Measurements from ENCODE around the gene PRPF39.

Gene PRPF39

GRCh38 chr14:45082420-45082819 lies 1.5 kb upstream of the PRPF39 start:
- DNase-seq: no peak

DNA sequence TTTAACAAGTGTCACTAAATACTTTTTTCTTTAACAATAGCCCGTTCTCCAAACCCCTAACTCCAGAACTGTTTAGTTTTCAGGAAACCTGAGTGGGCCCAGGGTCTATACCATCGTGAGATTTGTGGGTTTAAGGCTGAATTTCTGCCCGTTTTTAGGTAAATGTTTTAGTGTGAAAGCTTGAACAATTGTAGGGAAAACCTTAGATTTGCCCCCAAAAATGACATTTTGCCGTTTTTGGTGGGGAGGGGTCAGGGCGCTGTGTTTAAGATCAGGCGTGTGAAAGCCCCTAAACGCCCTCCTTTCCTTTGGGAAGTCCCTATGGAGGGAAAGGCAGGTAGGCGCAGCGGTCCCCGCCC lies 320 bp upstream of the PRPF39 start:
- no peak for DNase-seq

DNA sequence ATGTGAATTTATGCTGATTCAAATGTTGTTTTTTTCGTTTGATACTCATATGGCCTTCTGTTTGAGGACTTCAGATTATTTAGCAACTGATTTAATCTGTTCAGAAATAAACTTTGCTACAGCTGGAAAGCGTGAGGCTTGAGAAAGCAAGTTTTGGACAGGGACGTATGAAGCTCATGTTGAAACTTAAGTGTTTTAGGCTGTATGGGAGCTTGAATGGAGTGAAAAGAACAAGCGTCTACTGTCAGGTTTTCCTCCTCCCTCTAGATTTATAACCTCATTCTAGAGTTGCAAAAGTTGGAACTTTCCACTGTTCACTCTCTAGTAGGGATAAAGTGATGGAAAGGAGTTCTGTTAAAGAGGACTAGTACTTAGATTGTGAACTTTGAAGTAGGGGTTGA lies 1.0 kb downstream of the PRPF39 start:
- DNase-seq: peak; percentile 3

DNA sequence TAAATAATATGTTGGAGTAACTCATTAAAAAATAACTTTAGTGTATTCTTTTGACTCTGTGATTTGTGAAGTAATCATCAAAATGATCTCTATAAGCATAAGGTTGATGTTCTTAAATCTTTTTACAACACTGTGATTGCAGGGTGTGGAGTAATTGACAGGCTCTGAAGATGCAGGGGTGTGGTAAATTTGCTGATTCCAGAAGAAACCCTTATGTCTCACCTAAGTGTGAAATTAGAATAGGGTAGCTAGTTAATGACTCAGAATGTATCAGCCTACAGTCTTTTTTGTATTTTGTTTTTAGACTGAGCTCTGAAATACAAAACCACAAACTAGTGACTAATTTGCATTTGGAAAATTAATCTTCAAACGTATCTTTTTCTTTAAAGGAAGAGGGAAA lies 5.9 kb downstream of the PRPF39 start:
- DNase-seq: peak; percentile 19

DNA sequence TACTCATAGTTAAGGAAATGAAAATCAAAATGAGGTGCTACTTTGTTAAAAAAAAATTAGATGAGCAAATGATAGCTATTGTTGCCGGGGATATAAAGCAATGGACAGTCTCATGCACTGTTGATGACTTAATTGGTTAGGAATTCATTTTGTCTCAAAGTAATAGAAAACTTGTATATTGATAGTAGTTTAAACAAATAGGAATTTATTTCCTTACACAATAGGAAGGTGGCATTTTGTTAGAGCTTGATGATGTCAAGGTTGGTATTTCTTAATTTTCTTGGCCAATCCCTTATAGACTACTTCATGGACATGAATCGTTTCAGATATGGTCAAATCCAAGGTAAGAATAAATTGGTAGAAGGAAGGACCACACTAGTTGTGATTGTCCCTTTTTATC lies 7.8 kb downstream of the PRPF39 start:
- DNase-seq: peak; percentile 33

- no peak for DNase-seq
These were observed 10.4 kb downstream of the PRPF39 start for GRCh38 chr14:45094275-45094674.

- DNase-seq: no peak
These were observed 11.2 kb downstream of the PRPF39 start for GRCh38 chr14:45095143-45095542.

- DNase-seq: no peak
These were observed 12.3 kb downstream of the PRPF39 start for GRCh38 chr14:45096218-45096617.

GRCh38 chr14:45103806-45104205 lies 19.9 kb downstream of the PRPF39 start:
- DNase-seq: no peak

GRCh38 chr14:45104561-45104960 lies 20.6 kb downstream of the PRPF39 start:
- DNase-seq: no peak

DNA sequence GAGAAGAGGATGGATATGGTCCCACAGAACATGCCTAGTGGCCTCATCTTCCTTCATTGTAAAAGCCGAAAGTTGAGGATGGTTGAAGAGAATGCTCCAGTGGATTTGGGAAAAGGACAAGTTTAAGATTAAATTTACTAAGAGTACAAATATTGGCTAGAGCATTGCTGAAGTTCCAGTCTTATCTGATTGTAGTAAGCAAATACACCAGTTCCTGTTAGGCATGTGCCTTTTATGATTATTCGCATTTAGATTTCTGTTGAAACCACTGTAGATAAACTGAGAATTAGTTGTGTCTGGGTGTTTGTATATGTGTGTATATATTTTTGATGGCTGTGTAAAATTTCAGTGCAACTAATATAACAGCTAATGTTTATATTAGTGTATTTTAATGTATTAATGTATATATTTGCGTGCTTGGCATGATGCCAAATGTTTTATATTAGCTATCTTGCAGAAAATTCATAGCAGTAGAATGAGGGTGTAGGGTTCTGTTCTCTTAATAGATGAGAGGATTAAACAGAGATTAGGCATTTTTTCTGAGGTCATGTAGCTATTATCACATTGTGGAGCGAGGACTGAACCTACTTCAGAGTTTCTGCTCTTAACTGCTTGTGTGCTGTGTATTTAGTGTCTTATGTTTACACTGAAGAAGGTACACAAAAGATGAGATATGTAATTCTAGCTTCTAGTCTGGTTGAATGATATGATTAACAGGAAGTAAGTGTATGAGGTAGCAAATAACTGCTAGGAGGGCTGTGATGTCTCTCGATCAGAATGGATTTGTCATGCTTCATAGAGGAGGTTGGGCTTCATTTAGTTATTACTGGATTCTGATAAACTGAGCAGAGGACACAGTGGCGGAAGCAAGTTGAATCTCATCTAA lies 29.2 kb downstream of the PRPF39 start:
- DNase-seq: no peak

DNA sequence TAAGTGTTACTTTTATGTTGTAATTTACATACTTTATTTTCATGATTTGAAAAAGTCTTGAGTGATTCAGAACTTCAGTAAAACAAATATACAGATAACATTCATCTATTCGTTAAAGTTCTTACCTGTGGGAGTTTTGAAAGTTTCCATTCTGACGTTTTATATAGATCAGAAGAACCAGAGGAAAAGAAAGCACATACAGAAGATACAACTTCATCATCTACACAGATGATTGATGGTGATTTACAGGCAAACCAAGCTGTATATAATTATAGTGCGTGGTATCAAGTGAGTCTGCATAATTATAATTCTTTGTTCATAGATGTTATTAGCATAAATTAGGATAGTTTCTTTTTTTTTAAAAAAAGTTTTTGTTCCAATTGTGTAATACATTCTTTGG lies 30.4 kb downstream of the PRPF39 start:
- no peak for DNase-seq

- DNase-seq: no peak
These were observed 34.7 kb downstream of the PRPF39 start for GRCh38 chr14:45118594-45118993.

DNA sequence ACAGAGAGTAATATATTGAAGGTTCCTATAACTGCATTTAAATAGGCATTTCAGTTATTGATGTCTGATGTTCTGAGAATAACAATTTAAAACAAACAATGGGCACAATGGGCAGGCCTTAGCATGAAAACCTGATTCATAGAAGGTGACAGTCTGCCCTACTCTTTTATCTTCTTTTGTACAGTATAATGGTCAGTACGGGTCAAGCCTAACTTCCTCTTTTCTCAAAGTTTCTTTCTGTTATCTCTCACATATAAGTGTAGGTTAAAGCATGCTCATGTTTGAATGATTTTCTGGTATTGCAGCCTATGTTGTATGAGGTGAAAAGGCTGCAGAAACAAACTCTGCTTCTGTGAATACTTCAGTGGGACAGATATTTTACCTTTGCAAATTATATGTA lies 36.2 kb downstream of the PRPF39 start:
- DNase-seq: no peak

- no peak for DNase-seq
These were observed 39.4 kb downstream of the PRPF39 start for GRCh38 chr14:45123271-45123670.

GRCh38 chr14:45125754-45126153 lies 41.8 kb downstream of the PRPF39 start:
- DNase-seq: no peak

DNA sequence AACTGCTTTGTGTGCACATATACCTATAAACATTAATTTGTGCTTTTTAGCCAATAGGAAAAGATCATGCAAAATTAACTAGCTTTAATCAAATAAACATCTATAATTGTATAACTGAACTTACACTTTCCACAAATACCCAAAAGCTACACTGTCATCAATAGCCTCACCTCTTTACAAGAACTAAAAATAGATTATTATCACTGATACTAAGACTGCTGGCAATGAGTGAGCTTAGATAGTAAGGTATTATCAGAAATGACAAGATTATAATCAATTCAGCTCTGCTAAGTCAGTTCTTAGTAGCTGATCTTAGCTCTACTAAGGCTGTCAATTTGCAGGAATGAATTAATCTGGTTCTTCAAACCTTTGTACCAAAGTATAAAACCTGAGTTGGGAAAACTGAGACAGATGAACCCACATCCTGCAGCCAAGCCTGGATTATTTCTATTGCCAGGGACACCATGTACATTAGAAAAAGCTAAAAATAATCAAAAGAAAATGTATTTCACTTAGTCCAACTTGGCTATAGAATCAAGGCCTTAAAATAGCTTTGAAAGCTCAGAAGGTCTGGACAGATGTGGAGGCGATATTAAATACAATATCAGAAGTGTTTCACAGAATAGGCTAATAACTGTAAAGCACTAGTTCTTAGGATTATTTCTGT lies 45.2 kb downstream of the PRPF39 start:
- no peak for DNase-seq

DNA sequence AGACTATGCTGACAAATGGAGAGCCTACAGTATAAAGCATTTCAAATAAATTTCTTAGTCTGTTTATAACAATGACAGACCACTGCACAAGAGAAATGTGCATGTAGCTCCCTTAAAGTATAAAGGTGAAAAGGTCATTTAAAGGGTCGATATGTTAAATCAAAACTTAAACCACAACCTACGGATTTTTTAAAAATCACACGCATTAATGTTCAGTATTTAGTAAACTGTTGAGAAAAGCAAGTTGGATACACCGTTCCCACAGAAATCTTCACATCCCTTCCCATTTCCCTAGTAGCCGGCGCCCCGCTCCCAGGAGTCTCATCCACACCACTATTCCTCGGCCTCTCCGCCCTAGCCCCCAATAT lies 49.8 kb downstream of the PRPF39 start:
- no peak for DNase-seq

DNA sequence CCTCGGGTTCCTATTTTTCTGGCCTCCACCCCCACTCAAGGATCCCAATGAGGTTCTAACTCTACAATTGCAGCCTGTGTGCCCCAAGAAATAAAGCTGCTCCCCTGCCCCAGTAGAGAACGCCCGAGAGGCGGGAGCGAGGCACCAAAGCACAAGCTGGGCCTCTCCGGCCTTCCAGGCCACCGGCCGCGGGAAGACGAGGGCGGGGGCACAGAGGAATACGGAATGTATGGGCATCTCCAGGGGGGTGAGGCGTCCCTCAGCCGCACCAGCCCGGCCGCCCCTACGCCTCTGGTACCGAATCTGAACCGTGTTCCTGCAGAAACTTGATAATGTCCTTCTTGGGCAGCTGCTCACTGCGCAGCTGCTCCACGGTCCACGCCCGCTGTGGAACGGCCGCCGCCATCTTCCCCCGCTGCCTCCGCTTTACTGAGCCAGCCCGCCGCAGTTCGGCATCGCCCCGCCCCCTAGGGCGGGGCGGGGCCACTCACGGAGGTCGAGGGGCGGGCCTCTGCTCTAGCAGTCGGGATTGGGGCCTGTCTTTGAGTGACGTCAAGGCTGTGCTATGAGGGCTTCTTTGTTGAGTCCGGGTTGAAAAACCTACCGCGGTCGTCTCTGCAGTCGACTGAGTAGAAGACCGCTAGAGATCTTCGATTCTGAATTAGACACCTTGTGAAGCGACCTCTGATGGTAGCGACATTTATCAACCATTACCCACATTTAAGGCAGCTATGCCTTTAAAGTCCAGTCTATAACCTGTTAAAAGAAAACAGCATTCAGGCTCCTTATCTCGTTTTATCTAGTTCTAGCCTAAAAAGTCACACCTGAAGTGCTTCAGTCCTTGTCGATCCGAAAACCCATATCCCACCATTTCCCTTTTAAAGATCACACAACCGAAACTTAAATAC lies 50.4 kb downstream of the PRPF39 start, which contains the start of gene FKBP3:
Gene FKBP3, minus strand, starts transcription at position 431 of the 908 bp plus-strand sequence. Its CDS starts 25 bp downstream, at position 406.
- peak; percentile 99 for DNase-seq

GRCh38 chr14:45135156-45135555 lies 51.2 kb downstream of the PRPF39 start:
- peak; percentile 21 for DNase-seq

GRCh38 chr14:45135659-45136395 lies 51.9 kb downstream of the PRPF39 start, which contains the start of gene FANCM:
FANCM (plus strand) TSS chr14:45135930; CDS start chr14:45136032, 102 bp downstream.
- peak; percentile 97 for DNase-seq

DNA sequence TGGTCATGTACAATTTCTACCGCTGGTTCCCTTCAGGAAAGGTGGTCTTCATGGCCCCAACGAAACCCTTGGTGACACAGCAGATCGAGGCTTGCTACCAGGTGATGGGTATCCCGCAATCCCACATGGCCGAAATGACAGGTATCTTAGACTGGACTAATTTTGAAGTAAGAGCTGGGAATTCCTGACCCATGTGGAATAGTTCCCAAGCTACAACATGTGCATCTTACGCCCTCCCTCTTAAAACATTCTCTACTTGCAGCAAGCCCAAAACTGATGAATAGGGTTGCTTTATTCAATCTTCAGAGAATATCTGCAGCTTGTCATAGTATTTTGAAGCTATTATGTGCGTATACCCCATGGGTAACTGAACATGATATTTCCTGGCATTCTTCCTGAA lies 52.5 kb downstream of the PRPF39 start:
- no peak for DNase-seq

Data from fibroblast of upper back skin (primary cell).